HG02852 (cell line): Measurements from ENCODE around the gene NUDCD3.

Source experiments
- ATAC-seq: cut with Tn5 transposase; IDR thresholded peaks from one replicate; pipeline ENCODE4 v1.9.1; 2021; ENCODE audit warnings: mild to moderate bottlenecking, moderate library complexity; ENCODE audit not compliant: unreplicated experiment

NUDCD3 gene

DNA sequence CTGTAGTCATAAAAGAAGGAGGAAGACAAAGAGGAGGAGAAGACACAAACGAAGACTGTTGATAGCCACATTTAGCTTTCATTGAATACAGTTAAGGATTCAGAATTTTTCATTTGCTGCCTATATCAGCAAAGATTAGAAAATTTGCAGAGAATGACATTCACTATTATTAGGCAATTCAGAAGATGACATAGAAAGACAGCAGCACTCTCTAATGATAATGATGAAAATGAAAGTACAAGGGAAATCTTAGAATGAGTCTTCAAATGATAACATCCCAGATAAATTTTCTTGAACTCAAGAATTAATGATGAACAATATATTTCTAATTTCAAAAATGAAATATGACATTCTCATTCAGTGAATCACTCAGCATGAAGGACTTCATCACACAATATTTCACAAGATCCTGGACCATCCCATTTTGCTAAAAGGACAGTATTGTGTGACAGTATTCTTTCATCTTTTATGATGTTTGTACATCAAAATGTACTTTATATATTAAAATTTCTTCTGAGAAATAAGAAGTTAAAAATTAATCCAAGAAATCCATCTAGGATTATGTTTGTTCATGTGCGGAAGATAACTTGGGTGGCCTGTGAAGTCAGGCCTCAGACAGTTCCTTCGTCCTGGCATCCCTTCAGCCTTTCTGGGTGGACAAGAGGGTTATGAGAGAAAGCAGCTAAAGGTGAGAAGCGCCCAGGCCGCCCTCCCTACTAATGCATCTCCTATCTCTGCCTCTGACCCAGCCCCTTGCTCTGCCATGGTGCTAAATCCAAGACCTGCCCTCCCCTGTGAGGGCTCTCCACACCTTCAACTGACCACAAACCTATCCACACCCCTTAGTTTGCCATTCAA is 117.7 kb downstream of the NUDCD3 start:
- no peak for ATAC-seq

DNA sequence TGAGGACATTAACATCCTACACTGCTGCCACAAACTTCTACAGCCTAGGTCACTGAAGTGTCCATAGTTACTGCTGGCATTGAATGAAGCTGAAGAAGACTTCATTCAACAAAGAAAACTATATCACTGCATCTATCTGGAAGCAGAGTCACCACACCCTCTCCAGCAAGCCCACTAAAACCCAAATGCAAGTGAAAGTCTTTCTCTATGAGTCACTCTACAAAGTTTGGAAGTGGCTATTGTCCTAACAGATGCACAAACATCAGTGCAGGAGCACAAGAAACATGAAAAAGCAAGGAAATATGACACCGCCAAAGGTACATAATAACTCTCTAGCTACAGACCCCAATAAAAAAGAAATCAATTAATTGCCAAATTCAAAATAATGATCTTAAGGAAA is 121.6 kb downstream of the NUDCD3 start:
- ATAC-seq = no peak

DNA sequence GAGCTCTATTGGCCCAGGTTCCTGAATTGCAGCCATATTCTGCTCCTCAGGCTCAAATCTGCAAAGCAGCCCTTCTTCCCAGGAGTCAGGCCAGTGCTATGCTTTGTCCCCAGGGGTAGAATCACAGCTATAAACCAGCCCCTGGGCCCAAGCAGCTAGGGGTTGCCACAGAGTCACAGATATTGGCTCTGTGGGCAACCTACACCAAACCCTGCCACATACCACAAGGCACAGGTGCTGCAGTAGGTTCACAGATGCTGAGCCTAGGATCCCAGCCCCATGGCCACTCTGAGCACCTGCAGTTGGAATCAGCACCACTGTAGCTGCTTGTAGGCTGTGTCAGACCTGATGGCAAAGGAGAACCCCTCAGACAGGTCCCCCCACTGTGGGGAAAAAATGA is 122.0 kb downstream of the NUDCD3 start:
- ATAC-seq = no peak

DNA sequence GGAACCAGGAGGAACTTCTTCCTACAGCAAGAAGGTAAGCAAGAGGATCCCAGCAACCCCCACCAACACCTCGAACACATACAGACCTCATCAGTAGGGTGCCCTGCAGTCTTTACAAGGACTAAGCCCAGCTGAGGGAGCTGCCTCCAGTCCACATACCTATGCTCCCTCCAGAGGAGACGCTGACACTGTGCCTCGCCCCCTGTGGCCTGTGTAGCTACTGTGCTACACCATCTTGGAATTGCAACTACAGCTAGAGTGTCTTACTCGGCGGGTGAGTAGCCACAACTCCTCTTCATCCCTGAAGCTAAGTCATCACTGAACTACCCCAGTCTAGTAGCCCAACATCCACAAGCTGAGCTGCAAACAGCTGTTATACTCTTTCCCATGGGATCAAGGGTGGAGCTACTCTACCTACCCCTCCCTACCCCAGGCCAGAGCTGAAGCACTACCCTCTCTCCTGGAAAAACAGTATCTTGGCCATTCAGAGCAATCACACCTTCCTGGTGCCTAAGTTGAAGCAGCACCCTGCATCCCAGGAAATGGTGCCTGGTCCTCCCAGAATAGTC is 122.9 kb downstream of the NUDCD3 start:
- no peak for ATAC-seq

DNA sequence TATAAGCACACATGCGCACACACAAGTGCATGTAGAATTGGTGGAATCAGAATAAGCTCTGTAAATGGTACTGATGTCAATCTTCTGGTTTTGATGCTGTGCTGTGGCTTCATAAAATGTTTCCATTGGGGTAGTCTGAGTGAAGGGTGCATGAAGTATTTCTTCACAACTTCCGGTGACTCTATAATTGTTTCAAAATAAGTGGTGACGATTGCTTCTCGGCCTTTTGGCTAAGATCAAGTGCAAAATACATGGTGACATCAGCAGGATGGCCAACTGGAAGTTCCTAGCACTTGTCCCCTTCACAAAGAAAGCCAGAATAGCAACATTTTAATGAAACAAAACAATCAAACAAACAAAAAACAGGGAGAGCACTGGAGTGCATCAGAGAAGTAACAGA is 123.5 kb downstream of the NUDCD3 start:
- ATAC-seq = no peak

DNA sequence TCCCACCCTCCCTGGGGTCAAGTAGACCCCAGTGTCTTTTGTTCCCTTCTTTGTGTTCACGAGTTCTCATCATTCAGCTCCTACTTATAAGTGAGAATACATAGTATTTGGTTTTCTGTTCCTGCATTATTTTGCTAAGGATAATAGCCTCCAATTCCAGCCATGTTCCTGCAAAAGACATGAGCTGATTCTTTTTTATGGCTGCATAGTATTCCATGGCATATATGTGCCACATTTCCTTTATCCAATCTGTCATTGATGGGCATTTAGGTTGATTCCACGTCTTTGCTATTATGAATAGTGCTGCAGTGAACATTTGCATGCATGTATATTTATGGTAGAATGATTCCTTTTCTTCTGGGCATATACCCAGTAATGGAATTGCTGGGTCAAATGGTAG is 136.8 kb downstream of the NUDCD3 start:
- no peak for ATAC-seq

DNA sequence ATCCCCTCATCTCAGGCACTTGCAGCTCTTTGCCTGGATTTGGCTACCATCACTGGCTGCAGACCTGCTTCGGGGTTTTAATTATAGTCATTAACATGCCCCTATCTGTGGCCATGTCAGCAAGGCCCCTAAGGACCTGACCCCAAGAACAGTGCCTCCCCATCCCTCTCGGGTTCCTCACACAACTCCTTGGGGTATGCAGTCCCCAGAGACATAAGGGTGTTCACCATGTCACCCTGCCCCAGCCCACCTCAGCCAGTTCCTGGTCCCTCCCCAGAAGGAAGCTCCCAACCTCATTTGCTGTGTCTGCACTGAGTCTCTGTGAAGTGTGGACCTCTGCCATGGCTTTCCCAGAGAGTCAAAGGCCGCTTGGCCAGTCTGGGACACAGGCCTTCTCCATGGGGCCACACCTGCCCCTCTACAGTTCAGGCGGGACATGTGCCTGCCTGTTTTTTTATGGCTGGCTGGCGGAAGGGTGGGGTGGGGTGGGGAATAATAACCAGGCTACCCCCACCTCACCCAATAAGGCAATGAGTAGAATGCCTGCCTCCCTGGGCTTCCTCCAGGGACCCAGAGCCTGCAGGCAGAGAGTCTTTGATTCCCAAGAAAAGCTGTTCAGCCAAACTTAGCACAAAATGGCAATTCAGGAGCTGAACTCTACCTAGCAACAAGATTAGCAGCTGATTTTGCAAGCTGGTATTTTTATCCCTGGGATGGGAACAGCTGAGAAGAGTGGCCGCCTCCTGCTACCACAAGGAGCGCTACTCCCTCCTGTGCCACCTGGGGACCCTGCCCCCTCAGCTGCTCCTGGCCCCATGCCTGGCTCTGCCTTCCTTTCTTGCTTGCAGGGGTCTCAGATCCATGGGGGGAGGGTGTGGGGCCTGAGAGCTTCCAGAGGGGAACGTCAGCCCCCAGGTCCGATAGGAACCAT is 141.3 kb downstream of the NUDCD3 start:
- no peak for ATAC-seq

DNA sequence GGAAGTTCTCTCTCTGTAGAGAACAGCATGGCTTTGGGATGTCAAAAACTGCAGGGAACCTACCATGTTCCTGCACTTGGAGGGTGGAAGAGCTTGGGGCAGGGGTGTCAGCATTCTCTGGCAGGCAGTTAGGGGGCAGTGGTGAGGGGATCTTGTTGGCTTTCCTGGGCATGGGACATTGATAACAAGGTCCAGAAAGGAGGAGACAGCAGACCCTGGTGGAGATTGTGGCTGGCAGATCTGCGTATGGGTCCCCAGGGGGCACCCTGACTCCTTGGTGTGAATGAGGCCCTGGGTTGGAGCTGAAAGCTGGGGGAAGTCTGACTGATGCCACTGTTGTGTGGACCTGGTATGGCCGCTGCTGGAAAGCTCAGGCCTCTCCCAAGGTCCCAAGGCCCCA is 142.2 kb downstream of the NUDCD3 start:
- no peak for ATAC-seq

DNA sequence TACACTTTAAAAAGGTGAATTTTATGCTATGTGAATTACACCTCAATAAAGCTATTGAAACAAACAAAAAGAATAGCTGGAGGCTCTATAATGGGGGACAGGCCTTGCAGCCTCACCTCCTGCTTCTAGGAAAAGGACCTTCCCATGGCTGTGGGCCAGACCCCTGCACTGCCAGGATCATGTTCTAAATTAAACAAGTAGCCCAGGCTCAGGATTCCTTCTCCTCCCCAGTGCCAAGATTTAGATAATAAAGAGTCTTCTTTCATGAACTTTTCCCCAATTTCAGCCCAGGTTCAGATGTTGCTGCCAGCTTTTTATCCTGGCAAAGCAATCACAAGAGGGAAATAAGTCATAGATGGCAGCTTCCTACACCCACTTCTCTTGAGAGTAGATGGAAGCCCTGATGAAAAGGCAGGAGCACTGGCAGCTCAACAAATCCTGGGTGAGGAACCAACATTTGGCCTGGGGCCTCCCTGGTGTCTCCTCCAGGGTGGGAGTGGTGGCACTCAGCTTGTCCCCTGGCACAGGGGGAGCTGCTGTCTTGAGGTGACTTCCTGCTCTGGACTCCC is 142.8 kb downstream of the NUDCD3 start:
- ATAC-seq = no peak

DNA sequence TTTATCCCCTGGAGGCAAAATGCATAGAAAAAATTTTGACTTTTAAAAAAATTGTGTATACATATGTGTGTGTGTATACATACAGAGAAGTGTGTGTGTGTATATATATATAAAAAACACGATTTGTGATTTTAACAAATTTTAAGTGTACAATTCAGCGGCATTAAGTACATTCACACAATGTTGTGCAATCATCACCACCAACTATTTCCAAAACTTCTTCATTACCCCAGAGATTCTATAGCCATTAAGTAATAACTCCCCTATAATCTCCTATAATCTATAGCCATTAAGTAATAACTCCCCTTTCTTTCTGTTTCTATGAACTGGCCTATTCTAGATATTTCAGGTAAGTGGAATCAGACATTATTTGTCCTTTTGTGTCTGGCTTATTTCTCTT is 144.4 kb downstream of the NUDCD3 start:
- no peak for ATAC-seq

DNA sequence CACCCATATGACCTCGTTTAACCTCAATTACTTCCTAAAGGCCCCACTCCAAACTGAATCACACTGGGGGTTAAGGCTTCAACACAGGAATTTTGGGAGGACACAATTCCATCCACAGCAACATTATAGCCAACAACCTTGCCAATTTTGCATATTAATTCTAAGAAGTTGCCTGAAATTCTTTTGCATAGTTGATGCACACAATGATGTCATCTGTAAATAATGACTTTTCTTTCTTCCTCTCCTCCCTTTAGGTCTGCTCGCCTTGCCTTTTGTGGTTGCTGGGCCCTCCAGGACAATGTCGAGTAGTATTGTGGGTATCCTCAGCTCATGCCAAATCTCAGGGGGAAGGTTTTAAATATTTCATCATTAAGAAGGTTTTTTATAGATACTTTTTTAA is 149.1 kb downstream of the NUDCD3 start:
- ATAC-seq = no peak

DNA sequence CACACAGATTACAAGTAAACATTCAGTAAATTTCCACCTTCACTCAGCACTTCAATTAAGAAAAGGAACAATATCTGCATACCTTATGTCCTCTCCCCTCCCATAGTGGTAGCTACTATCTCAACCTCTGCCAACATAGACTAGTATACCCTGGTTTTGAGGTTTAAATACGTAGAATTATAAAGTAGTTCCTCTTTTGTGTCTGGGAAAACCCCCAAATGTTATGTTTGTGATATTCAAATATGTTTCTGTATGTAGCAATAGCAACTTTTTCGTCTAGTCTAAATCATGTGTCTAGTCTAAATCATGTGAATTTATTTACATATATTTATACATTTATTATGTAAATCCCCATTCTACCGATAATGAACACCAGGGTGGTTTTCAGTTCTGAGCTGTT is 151.9 kb downstream of the NUDCD3 start:
- ATAC-seq = no peak

DNA sequence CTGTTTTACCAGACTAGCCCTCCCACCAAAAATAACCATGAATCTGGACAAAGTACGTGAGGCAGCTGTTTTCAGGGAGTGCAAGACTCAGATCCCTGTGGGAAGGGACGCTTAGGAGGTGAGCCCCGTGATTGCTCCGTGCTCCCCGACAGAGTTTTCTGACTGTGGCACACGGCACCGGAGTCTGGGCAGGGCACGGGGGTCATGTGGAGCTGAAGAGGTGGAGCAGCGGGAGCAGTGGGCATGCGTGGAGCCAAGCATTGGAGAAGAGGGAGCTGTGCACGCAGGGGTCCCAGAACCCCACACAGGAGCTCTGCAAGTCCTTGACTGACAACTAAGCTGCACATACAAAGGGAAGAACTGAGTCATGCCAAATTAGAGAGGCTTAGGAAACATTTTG is 154.0 kb downstream of the NUDCD3 start:
- no peak for ATAC-seq

DNA sequence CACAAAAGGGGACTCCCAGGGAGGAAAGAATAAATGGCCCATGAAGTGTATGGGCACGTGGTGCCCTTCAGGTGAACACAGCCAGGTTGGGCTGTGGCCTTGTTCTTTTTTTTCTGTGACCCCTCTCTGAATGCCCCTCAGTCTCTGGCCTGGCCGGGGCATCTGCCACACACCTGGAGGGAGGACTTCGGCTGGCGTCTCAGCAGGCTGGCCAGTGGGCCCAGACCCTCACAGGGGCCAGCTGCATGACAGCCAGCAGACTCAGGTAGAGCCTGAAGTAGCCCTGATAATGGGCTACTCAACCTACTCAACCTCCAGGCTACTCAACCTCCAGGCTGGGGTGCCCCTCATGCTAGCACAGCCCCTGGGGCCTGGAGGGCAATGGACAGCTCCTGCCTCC is 155.3 kb downstream of the NUDCD3 start:
- ATAC-seq = no peak

DNA sequence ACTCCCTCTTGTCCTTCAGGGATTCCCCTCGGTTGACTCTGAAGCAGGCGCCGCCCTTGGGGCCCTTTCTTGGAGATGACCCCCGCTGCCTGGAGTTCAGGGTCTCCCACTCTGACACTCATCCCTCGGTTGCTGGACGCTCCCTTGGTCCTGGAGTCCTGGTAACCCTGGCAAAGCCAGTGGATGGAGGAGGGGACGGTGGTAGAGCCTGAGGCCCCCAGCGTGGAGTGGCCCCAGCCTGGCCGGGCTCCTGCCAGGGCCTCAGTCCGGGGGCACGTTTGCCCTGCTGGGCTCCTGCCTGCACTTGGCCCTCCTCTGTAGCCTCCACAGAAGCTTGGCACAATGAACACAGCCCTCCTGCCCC is 155.7 kb downstream of the NUDCD3 start:
- ATAC-seq = no peak

DNA sequence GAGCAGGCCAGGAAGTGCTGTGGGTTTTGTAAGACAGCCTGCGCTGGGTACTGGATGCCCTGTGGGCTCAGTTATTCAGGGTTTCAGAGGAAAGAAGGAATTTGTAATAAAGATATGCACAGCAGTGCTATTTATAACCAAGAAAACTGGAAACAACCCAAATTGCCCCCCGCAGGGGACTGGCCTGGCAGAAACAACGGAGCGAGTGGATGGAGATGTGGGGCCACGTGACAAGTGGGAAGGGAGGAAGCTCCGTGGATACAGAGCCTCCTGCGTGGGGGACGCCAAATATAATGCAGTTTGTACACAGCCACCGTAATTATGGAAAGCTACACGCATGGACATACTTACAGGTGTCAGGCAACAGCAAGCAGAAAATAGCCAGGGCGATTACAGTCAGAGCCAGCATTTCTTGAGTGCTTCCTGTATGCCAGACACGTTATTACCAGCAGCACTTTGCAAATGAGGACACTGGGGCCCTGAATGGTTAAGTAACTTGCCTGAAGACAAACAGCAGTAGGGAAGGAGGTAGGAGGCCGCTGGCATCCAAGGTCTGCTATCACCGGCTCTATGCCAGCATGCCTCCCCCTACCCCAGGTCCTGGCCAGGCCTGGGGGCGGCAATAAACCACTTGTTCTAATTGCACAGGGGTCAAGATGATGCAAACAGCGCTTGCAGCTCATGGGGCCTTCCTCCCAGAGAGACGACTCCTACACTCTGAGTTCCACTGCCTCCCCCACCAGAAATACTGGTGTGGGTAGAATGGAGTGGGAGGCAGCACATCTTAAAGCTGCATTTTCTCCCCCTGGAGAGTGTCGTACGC is 156.3 kb downstream of the NUDCD3 start:
- no peak for ATAC-seq

DNA sequence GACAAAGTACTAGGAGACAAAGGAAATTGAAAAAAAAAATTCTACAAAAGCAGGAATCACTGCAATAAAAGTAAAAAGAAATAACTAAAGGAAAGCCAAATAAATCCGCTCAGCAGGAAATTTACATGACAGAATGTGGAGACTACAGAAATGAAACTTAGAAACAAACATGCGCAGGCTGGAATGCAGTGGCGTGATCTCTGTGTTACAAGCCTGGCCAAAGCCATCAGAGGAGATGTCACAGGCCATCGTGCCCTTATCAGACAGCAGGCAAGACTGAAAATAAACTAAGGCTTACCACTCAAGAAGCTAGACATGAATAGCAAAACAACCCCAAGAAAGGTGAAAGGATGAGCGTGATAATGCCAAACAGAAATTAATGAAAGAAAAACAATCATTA is 158.8 kb downstream of the NUDCD3 start:
- ATAC-seq = no peak

DNA sequence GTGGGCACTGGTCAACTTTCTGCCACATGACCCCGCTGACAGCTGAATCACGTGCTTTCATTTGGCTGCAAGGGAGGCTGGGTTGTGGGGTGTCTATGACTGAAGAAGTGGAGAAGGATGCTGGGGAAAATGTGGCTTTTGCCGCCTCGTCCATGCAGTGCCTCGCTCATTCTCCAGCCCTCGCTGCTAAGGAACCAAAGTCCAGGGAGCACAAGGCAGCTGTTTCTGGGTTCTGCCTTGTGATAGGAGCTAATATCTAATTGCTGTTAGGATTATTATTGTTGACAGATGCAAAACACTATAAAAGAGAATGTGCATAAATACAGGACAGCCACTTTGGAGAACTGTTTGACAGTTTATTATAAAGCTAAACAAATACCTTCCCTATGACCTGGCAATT is 160.1 kb downstream of the NUDCD3 start:
- ATAC-seq = no peak

DNA sequence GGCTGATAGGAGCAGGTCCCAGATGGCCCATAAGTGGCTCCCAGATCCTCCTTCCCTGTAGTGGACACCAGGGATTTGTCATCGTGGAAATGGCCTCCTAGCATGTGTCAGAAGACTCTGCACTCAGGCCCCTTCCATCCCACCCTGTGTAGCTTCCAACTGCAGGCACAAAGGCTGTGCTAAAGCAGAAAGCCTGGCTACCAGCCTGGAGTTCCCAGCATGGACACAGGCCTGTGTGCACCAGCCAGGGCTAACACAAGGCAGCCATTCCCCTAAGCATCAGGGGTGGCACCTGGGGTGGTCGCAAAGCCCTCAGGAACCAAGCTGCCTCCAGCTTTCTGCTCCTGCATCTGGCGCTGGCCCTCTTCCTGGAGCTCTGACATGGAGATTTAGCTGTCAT is 160.6 kb downstream of the NUDCD3 start:
- no peak for ATAC-seq
